Thyroid gland (tissue), 4 donors: ENCODE data around the gene CLEC4C. TPM values are rescaled to one million over a fixed set of nuclear protein-coding genes. Genes with fewer than 3 reads are reported as not detected.
"Not testable (repeated sequence)": the region's sequence is repeated elsewhere in the genome, so short reads cannot be mapped to it uniquely, and the experiment has no call there.

Experiments
- DNase-seq, 2 donors: peaks; one replicate each; pipeline ENCODE4 v3.0.0-alpha.2; 2019
- H3K27ac ChIP-seq, 3 donors: fragments of 200-600 bp; sonication (generic); 1 replicate in 2 of 3; 2 replicates in 1 of 3; pipeline ENCODE4 v1.5.1; 2016 to 2019; ENCODE audit warnings: mild to moderate bottlenecking in 1 of 3, moderate library complexity in 1 of 3
- H3K27me3 ChIP-seq: fragments of 200-600 bp; sonication (generic); one replicate; pipeline ENCODE4 v1.5.1; 2019
- H3K36me3 ChIP-seq, 2 donors: fragments of 200-600 bp; sonication (generic); one replicate each; pipeline ENCODE4 v1.5.1; 2016 to 2019
- H3K4me1 ChIP-seq, 2 donors: fragments of 200-600 bp; sonication (generic); one replicate each; pipeline ENCODE4 v1.5.1; 2017 to 2019
- H3K4me3 ChIP-seq, 3 donors: fragments of 200-600 bp; sonication (generic); replicated peaks in 1 of 3; 1 replicate in 2 of 3; 2 replicates in 1 of 3; pipeline ENCODE4 v1.5.1; 2016; ENCODE audit warnings: mild to moderate bottlenecking in 1 of 3
- H3K9me3 ChIP-seq: fragments of 200-600 bp; sonication (generic); one replicate; pipeline ENCODE4 v1.5.1; 2017
- CTCF ChIP-seq, 6 experiments: fragments of 200-600 bp in 3 of 6; fragments of 450-650 bp in 3 of 6; sonication (generic) in 3 of 6; IDR thresholded peaks; one replicate each; pipeline ENCODE4 v1.5.1; 2016 to 2019; ENCODE audit warnings: antibody characterized with exemption in 6 of 6, mild to moderate bottlenecking in 2 of 6, inconsistent platforms in 1 of 6, moderate library complexity in 1 of 6
- POLR2A ChIP-seq, 2 donors: fragments of 450-650 bp; IDR thresholded peaks; one replicate each; pipeline ENCODE4 v1.6.1; 2017; ENCODE audit warnings: antibody characterized with exemption in 2 of 2, mild to moderate bottlenecking in 2 of 2, moderate library complexity in 1 of 2
- WGBS, 2 donors: methylation state at CpG; one replicate each; pipeline ENCODE4 v1.1.5; 2017; 5-methylcytosine and 5-hydroxymethylcytosine counted together
- intact Hi-C: fragments of 100-400 bp; cut with DNase I; formaldehyde crosslinking; loops from one replicate; pipeline ENCODE4 v1.15.1; 2023
- total RNA-seq, 4 donors: library from RNA; depleted of rRNA; stranded (reverse); fragments of >200 nt; gene quantifications; one replicate each; pipeline ENCODE4 v1.2.3, GENCODE V29; 2016

Gene CLEC4C
- total RNA-seq: not detected

- no peak for DNase-seq
- WGBS, 2 donors: 79 to 81% methylated on average over 5 of the region's 5 CpGs
- no peaks in the 10 kb centered on the region for H3K27me3 ChIP-seq
- intact Hi-C loops: no loop called here
- H3K4me3 ChIP-seq: no peak within 1 kb of the TSS
- H3K4me1 ChIP-seq: no peaks in the 10 kb centered on the region
- H3K36me3 ChIP-seq: no peaks in the 10 kb centered on the region
- no peaks in the 10 kb centered on the region for H3K9me3 ChIP-seq
- no peak within 1 kb of the TSS for H3K27ac ChIP-seq
- no peak for TF ChIP-seq CTCF (IDR thresholded peaks at IDR 0.05)
- no peak for TF ChIP-seq POLR2A (IDR thresholded peaks at IDR 0.05)
These were observed at the start of gene CLEC4C for GRCh38 chr12:7747246-7747645. TSS of gene CLEC4C (minus strand) at chr12:7747375. CDS start at chr12:7747348, 27 bp downstream.

- H3K9me3 ChIP-seq: no peaks in the 10 kb centered on the region
- H3K27ac ChIP-seq: no peak overlapping the region
- H3K4me3 ChIP-seq: no peak overlapping the region
- WGBS, 2 donors: 71 to 74% methylated on average over 3 of the region's 3 CpGs
- intact Hi-C loops: no loop called here
- H3K36me3 ChIP-seq: no peaks in the 10 kb centered on the region
- no peak for TF ChIP-seq CTCF (IDR thresholded peaks at IDR 0.05)
- TF ChIP-seq POLR2A (IDR thresholded peaks at IDR 0.05): no peak
- H3K4me1 ChIP-seq: no peaks in the 10 kb centered on the region
- DNase-seq: no peak
- H3K27me3 ChIP-seq: no peaks in the 10 kb centered on the region
These were observed 46.0 kb upstream of the CLEC4C start for GRCh38 chr12:7793211-7793610.

- WGBS, 2 donors: 51 to 68% methylated on average over 13 of the region's 13 CpGs
- H3K9me3 ChIP-seq, H3K27ac ChIP-seq, DNase-seq, H3K27me3 ChIP-seq, H3K4me1 ChIP-seq, H3K4me3 ChIP-seq, H3K36me3 ChIP-seq, intact Hi-C loops: not testable (repeated sequence)
These were observed 41.8 kb upstream of the CLEC4C start, which contains the start of gene NANOG for GRCh38 chr12:7788884-7789528. TSS of gene NANOG (plus strand) at chr12:7789402. CDS start at chr12:7789615, 213 bp downstream.

- no peak for TF ChIP-seq POLR2A (IDR thresholded peaks at IDR 0.05)
- no peak for TF ChIP-seq CTCF (IDR thresholded peaks at IDR 0.05)
- H3K4me1 ChIP-seq: no peaks in the 10 kb centered on the region
- H3K9me3 ChIP-seq: no peaks in the 10 kb centered on the region
- H3K27ac ChIP-seq: no peak overlapping the region
- no peak overlapping the region for H3K4me3 ChIP-seq
- no peaks in the 10 kb centered on the region for H3K36me3 ChIP-seq
- 28 to 35% methylated on average over 4 of the region's 4 CpGs for WGBS, 2 donors
- H3K27me3 ChIP-seq: no peaks in the 10 kb centered on the region
- no peak for DNase-seq
- intact Hi-C loops: no loop called here
These were observed 41.1 kb upstream of the CLEC4C start for GRCh38 chr12:7788294-7788660.

- intact Hi-C loops: no loop called here
These were observed 40.6 kb upstream of the CLEC4C start for GRCh38 chr12:7787574-7788293.

More at GRCh38 chr12:7787574-7788293, 40.6 kb upstream of the CLEC4C start:
- no peak for DNase-seq
- Histone ChIP-seq H3K36me3 (no peaks in the 10 kb centered on the region), H3K4me3 (no peak overlapping the region), H3K4me1 (no peaks in the 10 kb centered on the region), H3K27me3 (no peaks in the 10 kb centered on the region), H3K9me3 (no peaks in the 10 kb centered on the region), H3K27ac (no peak overlapping the region)
- 31 to 36% methylated on average over 11 to 13 of the region's 13 CpGs for WGBS, 2 donors
- TF ChIP-seq CTCF (IDR thresholded peaks at IDR 0.05) (no peak), POLR2A (IDR thresholded peaks at IDR 0.05) (no peak)
